GM12875 (cell line): ENCODE measurements around the gene RGL1.

Source experiments
- H3K4me3 ChIP-seq: one replicate; pipeline ENCODE4 v1.5.1; 2011; ENCODE audit warnings: low read depth, low read length, control low read depth
- CTCF ChIP-seq: IDR thresholded peaks from 2 replicates; pipeline ENCODE4 v1.5.1; 2011; ENCODE audit warnings: low read depth, mild to moderate bottlenecking, control low read depth, inconsistent platforms, low read length, moderate library complexity, borderline replicate concordance; ENCODE audit not compliant: insufficient read depth

The RGL1 gene

GRCh38 chr1:183841950-183842794 is 37.3 kb downstream of the RGL1 start:
- no peak overlapping the region for H3K4me3 ChIP-seq
- no peak for TF ChIP-seq CTCF

GRCh38 chr1:183842795-183843144 is 37.9 kb downstream of the RGL1 start:
- no peak overlapping the region for H3K4me3 ChIP-seq
- TF ChIP-seq CTCF: no peak

DNA sequence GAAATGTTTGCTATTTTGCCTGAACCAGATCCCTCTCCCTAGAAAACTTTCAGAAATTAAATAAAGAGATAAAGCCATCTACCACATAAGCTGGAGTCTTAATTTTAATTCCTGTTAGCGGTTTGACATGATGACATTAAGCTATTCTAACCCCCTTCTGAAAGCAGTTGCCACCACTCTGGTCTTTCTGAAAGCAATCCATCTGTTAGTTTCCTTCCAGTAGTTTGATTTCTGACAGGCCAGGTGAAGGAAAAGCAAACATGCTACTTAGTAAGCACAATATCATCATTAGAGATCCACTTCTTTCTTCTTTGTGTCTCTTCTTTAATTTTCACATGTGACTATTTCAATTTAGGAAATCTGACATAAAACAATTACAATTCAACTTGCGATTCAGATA is 39.9 kb downstream of the RGL1 start:
- H3K4me3 ChIP-seq: no peak overlapping the region
- TF ChIP-seq CTCF: no peak

DNA sequence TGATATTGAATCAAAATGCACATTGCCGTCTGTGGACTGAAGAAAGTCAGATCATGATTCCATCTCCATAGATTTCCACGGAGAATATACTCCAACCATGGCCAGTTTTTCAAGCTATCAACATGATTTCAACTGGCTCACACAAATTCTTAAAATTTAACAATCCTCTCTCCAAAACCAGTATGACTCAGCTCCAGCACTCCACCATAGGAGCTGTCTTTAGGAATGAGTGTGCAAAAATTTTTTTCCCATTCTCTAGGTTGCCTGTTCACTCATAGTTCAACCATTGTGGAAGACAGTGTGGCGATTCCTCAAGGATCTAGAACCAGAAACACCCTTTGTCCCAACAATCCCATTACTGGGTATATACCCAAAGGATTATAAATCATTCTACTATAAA is 40.8 kb downstream of the RGL1 start:
- H3K4me3 ChIP-seq: no peak overlapping the region
- TF ChIP-seq CTCF: no peak

DNA sequence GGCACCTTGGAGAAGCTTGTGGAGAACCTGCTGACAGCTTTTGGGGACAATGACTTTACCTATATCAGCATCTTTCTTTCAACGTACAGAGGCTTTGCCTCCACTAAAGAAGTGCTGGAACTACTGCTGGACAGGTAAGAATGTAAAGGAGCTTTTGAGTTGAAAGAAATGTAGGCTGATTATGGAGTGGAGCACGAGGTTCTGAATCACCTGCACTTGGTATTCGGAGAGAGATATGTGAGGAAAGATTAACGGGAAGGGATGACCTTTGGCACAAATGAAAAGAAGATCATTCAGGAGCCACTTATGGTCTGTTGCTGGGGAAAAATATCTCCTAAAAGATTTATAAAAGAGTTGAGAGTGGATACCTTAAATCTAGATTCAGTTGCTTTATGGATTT is 42.7 kb downstream of the RGL1 start:
- TF ChIP-seq CTCF: no peak
- no peak overlapping the region for H3K4me3 ChIP-seq

DNA sequence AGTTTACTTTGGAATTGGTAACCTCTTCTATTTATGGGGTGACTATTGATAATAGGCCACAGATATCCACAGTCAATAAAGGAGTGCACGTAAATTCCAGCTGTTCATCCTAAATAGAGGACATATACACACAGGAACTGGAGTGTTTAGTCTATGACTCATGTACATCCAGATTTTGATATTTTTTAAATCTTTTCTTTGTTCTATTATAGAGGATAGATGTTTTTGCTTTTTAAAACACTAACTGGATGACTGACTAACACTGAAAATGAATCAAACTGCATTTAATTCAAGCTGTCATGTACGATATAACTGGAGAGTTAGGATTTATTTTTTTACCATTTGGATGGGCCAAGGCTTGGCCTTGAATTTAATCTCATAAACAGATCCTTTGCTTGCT is 45.9 kb downstream of the RGL1 start:
- no peak for TF ChIP-seq CTCF
- H3K4me3 ChIP-seq: no peak overlapping the region

DNA sequence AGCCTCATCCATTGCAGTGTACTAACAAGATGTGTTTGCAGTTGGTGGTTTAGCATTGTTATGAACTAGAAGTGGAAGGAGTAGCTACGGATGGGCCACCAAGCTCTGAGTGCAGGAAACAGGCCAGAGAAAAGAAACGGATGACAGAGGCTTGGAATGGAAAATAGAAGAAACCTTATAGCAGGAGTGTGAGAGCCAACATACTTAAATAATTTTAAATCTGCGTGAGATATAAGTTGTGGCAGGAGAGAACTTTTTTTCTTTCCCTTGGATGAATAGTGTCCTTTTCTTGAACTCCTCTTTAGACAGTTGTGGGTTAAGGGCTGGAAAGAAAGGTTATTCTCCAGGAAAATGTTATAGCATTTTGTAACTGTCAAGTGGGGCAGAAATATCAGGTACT is 54.2 kb downstream of the RGL1 start:
- H3K4me3 ChIP-seq: no peak overlapping the region
- TF ChIP-seq CTCF: no peak
